ENCODE measurements around the gene DNAI7.

DNAI7 gene

GRCh38 chr12:25072906-25073650 is 121.9 kb downstream of the DNAI7 start:
- Histone ChIP-seq H3K36me3 (ENCODE audit: control insufficient read depth, insufficient read depth, low read length) (no peaks in the 10 kb centered on the region), H3K9me3 (ENCODE audit: control insufficient read depth, insufficient read depth, low read length) (no peaks in the 10 kb centered on the region), H3K4me1 (ENCODE audit: control insufficient read depth, insufficient read depth, low read length) (no peaks in the 10 kb centered on the region), H3K9ac (ENCODE audit: low read depth, low read length) (no peak overlapping the region), H3K27me3 (ENCODE audit: control insufficient read depth, insufficient read depth, low read length) (no peaks in the 10 kb centered on the region), H3K27ac (ENCODE audit: low read depth, low read length) (no peak overlapping the region), H3K4me3 (ENCODE audit: low read depth, low read length) (no peak overlapping the region)

- H3K27me3 ChIP-seq (ENCODE audit: control insufficient read depth, insufficient read depth, low read length), result no peaks in the 10 kb centered on the region
Measured at GRCh38 chr12:25071366-25071765, 123.6 kb downstream of the DNAI7 start.

GRCh38 chr12:25069224-25069623 is 125.7 kb downstream of the DNAI7 start:
- no peaks in the 10 kb centered on the region for H3K36me3 ChIP-seq (ENCODE audit: control insufficient read depth, insufficient read depth, low read length)
- no peak overlapping the region for H3K27ac ChIP-seq (ENCODE audit: low read depth, low read length)
- peaks cover 18% of the 10 kb centered on the region for H3K4me1 ChIP-seq (ENCODE audit: control insufficient read depth, insufficient read depth, low read length)
- no peaks in the 10 kb centered on the region for H3K27me3 ChIP-seq (ENCODE audit: control insufficient read depth, insufficient read depth, low read length)
- H3K4me3 ChIP-seq (ENCODE audit: low read depth, low read length), result no peak overlapping the region
- no peak overlapping the region for H3K9ac ChIP-seq (ENCODE audit: low read depth, low read length)
- no peaks in the 10 kb centered on the region for H3K9me3 ChIP-seq (ENCODE audit: control insufficient read depth, insufficient read depth, low read length)

More at GRCh38 chr12:25071366-25071765, 123.6 kb downstream of the DNAI7 start:
- H3K4me3 ChIP-seq (ENCODE audit: low read depth, low read length), result no peak overlapping the region
- H3K9ac ChIP-seq (ENCODE audit: low read depth, low read length), result no peak overlapping the region
- H3K36me3 ChIP-seq (ENCODE audit: control insufficient read depth, insufficient read depth, low read length), result no peaks in the 10 kb centered on the region
- H3K9me3 ChIP-seq (ENCODE audit: control insufficient read depth, insufficient read depth, low read length), result no peaks in the 10 kb centered on the region
- no peak overlapping the region for H3K27ac ChIP-seq (ENCODE audit: low read depth, low read length)
- H3K4me1 ChIP-seq (ENCODE audit: control insufficient read depth, insufficient read depth, low read length), result no peaks in the 10 kb centered on the region

GRCh38 chr12:25065035-25065434 is 129.9 kb downstream of the DNAI7 start:
- Histone ChIP-seq H3K36me3 (ENCODE audit: control insufficient read depth, insufficient read depth, low read length) (no peaks in the 10 kb centered on the region), H3K9ac (ENCODE audit: low read depth, low read length) (no peak overlapping the region), H3K27me3 (ENCODE audit: control insufficient read depth, insufficient read depth, low read length) (no peaks in the 10 kb centered on the region), H3K27ac (ENCODE audit: low read depth, low read length) (no peak overlapping the region), H3K4me3 (ENCODE audit: low read depth, low read length) (no peak overlapping the region), H3K4me1 (ENCODE audit: control insufficient read depth, insufficient read depth, low read length) (peaks cover 27% of the 10 kb centered on the region), H3K9me3 (ENCODE audit: control insufficient read depth, insufficient read depth, low read length) (no peaks in the 10 kb centered on the region)

GRCh38 chr12:25063873-25064628 is 130.9 kb downstream of the DNAI7 start:
- Histone ChIP-seq H3K27ac (ENCODE audit: low read depth, low read length) (no peak overlapping the region), H3K4me1 (ENCODE audit: control insufficient read depth, insufficient read depth, low read length) (peaks cover 27% of the 10 kb centered on the region), H3K9ac (ENCODE audit: low read depth, low read length) (no peak overlapping the region), H3K27me3 (ENCODE audit: control insufficient read depth, insufficient read depth, low read length) (no peaks in the 10 kb centered on the region), H3K9me3 (ENCODE audit: control insufficient read depth, insufficient read depth, low read length) (no peaks in the 10 kb centered on the region), H3K36me3 (ENCODE audit: control insufficient read depth, insufficient read depth, low read length) (no peaks in the 10 kb centered on the region), H3K4me3 (ENCODE audit: low read depth, low read length) (0 out of 2 replicates have a peak overlapping the region, but pooled peaks have one; percentile 4)

- no peak overlapping the region for H3K9ac ChIP-seq (ENCODE audit: low read depth, low read length)
- H3K27me3 ChIP-seq (ENCODE audit: control insufficient read depth, insufficient read depth, low read length), result no peaks in the 10 kb centered on the region
- no peaks in the 10 kb centered on the region for H3K9me3 ChIP-seq (ENCODE audit: control insufficient read depth, insufficient read depth, low read length)
- no peaks in the 10 kb centered on the region for H3K36me3 ChIP-seq (ENCODE audit: control insufficient read depth, insufficient read depth, low read length)
- peaks cover 3% of the 10 kb centered on the region; the same call in 1 of the 2 replicates for H3K4me1 ChIP-seq (ENCODE audit: control insufficient read depth, insufficient read depth, low read length)
- H3K27ac ChIP-seq (ENCODE audit: low read depth, low read length), result no peak overlapping the region
- no peak overlapping the region for H3K4me3 ChIP-seq (ENCODE audit: low read depth, low read length)
Measured at GRCh38 chr12:25058658-25059058, 136.3 kb downstream of the DNAI7 start.

Measured in HUES48 (cell line).